Measurements from ENCODE around the gene SNCAIP. TPM values are rescaled to one million over a fixed set of nuclear protein-coding genes. Genes with fewer than 3 reads are reported as not detected.
A peak's percentile ranks its signal among the peaks of the same experiment; 100 is the strongest.

Gene SNCAIP
- total RNA-seq, 1 experiment from 2014 or later: 3.0 TPM

- Histone ChIP-seq H3K4me2 (ENCODE audit: insufficient read depth, insufficient read length, low read length) (no peak overlapping the region), H2BK20ac (ENCODE audit: low read depth, low read length, poor library complexity, severe bottlenecking) (no peak overlapping the region), H4K20me1 (ENCODE audit: control insufficient read depth, insufficient read depth, insufficient read length) (no peaks in the 10 kb centered on the region), H3K9me3 (ENCODE audit: control insufficient read depth, low read depth, low read length) (no peaks in the 10 kb centered on the region), H3K27me3 (ENCODE audit: insufficient read depth, low read length) (no peaks in the 10 kb centered on the region), H3K56ac (ENCODE audit: insufficient read length, low read depth, low read length) (no peak overlapping the region), H2BK12ac (ENCODE audit: insufficient read length, low read depth, low read length) (no peak overlapping the region), H3K14ac (ENCODE audit: insufficient read depth, low read length) (no peak overlapping the region), H2BK120ac (ENCODE audit: low read depth, low read length, poor library complexity, severe bottlenecking) (no peak overlapping the region), H3K9ac (ENCODE audit: extremely low read depth, insufficient read length, low read length) (no peak overlapping the region), H2AFZ (ENCODE audit: low read length) (no peak overlapping the region), H2BK15ac (ENCODE audit: low read depth, low read length) (no peak overlapping the region), H2BK5ac (ENCODE audit: insufficient read length, low read length) (no peak overlapping the region), H2AK5ac (ENCODE audit: insufficient read length, low read length) (no peak overlapping the region), H4K5ac (ENCODE audit: insufficient read length, low read depth, low read length) (no peak overlapping the region), H3K79me2 (ENCODE audit: insufficient read depth, low read length) (no peaks in the 10 kb centered on the region), H3K79me1 (ENCODE audit: insufficient read depth, low read depth, low read length, poor library complexity, severe bottlenecking) (no peaks in the 10 kb centered on the region), H3K4ac (ENCODE audit: low read depth, low read length) (no peak overlapping the region), H3K23me2 (ENCODE audit: insufficient read length, low read depth, low read length, poor library complexity, severe bottlenecking) (no peaks in the 10 kb centered on the region), H3K23ac (ENCODE audit: insufficient read length, low read depth, low read length) (no peak overlapping the region), H3K18ac (ENCODE audit: insufficient read length, low read depth, low read length) (no peak overlapping the region), H4K91ac (ENCODE audit: insufficient read length, low read depth, low read length) (no peak overlapping the region), H4K8ac (replicated peaks; ENCODE audit: insufficient read length, low read depth, low read length) (no peak overlapping the region), H3K27ac (ENCODE audit: insufficient read length, low read depth, low read length) (no peak overlapping the region), H3K4me1 (ENCODE audit: insufficient read depth, low read length) (no peaks in the 10 kb centered on the region), H3T11ph (ENCODE audit: low read length) (no peak overlapping the region)
- Mint-ChIP-seq H3K9me3 (peaks cover 2 to 4% of the 10 kb centered on the region in 2 experiments; a peak in 1 of 5 replicates), H3K4me3 (no peak overlapping the region), H3K36me3 (ENCODE audit: insufficient read depth in 1 of 3, low read depth in 3 of 3) (no peaks in the 10 kb centered on the region), H3K27ac (peak overlapping the region in 1 of 3 experiments; percentile 29; a peak in 1 of 7 replicates), H3K27me3 (ENCODE audit: low read depth) (no peaks in the 10 kb centered on the region; the same call in 1 of the 2 replicates), H3K4me1 (peaks cover 5 to 9% of the 10 kb centered on the region in 2 experiments; a peak in 3 of 4 replicates)
- no peak for TF ChIP-seq CTCF (conservative IDR thresholded peaks at IDR 0.05)
- DNase-seq: no peak
- no CpG with 5 or more reads among the region's 6 CpGs for WGBS (ENCODE audit: extremely low coverage, insufficient read length, low lambda C conversion rate)
Measured at GRCh38 chr5:122267185-122267584, 44.9 kb upstream of the SNCAIP start.
